Cardiac muscle cell (in vitro differentiated cells and primary cell): ENCODE data around the gene CTNNA3. TPM values are rescaled to one million over a fixed set of nuclear protein-coding genes. Genes with fewer than 3 reads are reported as not detected.
A peak's percentile ranks its signal among the peaks of the same experiment; 100 is the strongest.

Experiments
- DNase-seq, 2 donors: peaks; one replicate each; pipeline versions ENCODE4 v3.0.0 to v3.0.0-alpha.2; 2010 to 2017; ENCODE audit warnings: low read depth in 1 of 2, low spot score in 1 of 2
- H3K27ac ChIP-seq: fragments of 200-600 bp; sonication (generic); 2 replicates; pipeline ENCODE4 v1.5.1; 2016
- H3K27me3 ChIP-seq: fragments of 200-600 bp; sonication (generic); 2 replicates; pipeline ENCODE4 v1.6.0; 2016; ENCODE audit warnings: control low read depth
- H3K36me3 ChIP-seq: fragments of 200-600 bp; sonication (generic); 2 replicates; pipeline ENCODE4 v1.5.1; 2016; ENCODE audit warnings: control low read depth
- H3K4me1 ChIP-seq: fragments of 200-600 bp; sonication (generic); 2 replicates; pipeline ENCODE4 v1.8.1; 2017; ENCODE audit warnings: low read depth, mild to moderate bottlenecking, mixed run types
- H3K4me3 ChIP-seq: fragments of 200-600 bp; sonication (generic); 2 replicates; pipeline ENCODE4 v1.5.1; 2016; ENCODE audit warnings: mild to moderate bottlenecking
- H3K9me3 ChIP-seq: fragments of 200-600 bp; sonication (generic); 2 replicates; pipeline ENCODE4 v1.5.1; 2017; ENCODE audit warnings: low read depth, mild to moderate bottlenecking, control low read depth
- polyA plus RNA-seq: library from polyadenylated mRNA; unstranded; fragments of >200 nt; fragmentation: Nextera tagmentation; extraction: Ambion mirVana; gene quantifications from 2 replicates; pipeline ENCODE4 v1.2.1, GENCODE V29; 2016
- total RNA-seq: library from RNA; depleted of rRNA; stranded (reverse); fragments of >200 nt; gene quantifications from 2 replicates; pipeline ENCODE4 v1.2.3, GENCODE V29; 2016
- TF ChIP-seq, protein P1 (sequence below): IDR thresholded peaks from 2 replicates; pipeline ENCODE4 v1.5.1; 2012; ENCODE audit warnings: low read depth, mild to moderate bottlenecking, low read length

Gene CTNNA3
- total and polyA plus RNA-seq, 2 experiments from 2014 or later = 55.8 to 71.7 TPM

- no peak overlapping the region for H3K27ac ChIP-seq
- H3K4me1 ChIP-seq = no peaks in the 10 kb centered on the region
- no peaks in the 10 kb centered on the region for H3K36me3 ChIP-seq
- no peak for DNase-seq
- no peak overlapping the region for H3K4me3 ChIP-seq
- TF ChIP-seq, protein P1, sequence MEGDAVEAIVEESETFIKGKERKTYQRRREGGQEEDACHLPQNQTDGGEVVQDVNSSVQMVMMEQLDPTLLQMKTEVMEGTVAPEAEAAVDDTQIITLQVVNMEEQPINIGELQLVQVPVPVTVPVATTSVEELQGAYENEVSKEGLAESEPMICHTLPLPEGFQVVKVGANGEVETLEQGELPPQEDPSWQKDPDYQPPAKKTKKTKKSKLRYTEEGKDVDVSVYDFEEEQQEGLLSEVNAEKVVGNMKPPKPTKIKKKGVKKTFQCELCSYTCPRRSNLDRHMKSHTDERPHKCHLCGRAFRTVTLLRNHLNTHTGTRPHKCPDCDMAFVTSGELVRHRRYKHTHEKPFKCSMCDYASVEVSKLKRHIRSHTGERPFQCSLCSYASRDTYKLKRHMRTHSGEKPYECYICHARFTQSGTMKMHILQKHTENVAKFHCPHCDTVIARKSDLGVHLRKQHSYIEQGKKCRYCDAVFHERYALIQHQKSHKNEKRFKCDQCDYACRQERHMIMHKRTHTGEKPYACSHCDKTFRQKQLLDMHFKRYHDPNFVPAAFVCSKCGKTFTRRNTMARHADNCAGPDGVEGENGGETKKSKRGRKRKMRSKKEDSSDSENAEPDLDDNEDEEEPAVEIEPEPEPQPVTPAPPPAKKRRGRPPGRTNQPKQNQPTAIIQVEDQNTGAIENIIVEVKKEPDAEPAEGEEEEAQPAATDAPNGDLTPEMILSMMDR = no peak
- no peaks in the 10 kb centered on the region for H3K9me3 ChIP-seq
- no peaks in the 10 kb centered on the region for H3K27me3 ChIP-seq
Measured at GRCh38 chr10:67553254-67553653, 142.7 kb downstream of the CTNNA3 start.

DNA sequence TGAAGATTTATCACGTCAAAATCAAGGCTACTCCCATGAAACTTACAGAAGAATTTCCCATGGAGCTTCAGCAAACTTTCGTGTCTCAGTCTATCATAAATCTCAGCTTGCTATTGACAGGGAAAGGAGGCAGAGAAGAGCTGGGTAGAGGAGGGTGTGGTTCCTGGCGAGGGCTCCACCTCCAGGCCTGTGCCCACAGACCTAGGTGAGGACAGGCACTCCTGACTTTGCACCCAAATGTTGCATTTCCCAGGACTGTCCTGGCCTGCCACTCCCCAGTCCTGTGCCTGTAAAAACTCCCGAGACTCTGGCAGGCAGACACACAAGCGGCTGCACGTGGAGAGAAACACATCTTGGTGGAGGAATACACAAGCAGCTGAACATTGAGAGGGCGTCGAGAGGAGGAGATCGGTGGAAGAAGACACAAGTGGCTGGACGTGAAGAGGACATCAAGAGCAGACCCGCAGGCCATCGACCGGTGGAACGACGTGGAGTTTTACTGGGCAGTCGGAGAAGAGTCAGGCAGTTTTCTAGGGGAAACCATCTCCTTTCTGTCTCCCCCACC is 145.1 kb downstream of the CTNNA3 start:
- Histone ChIP-seq H3K36me3 (no peaks in the 10 kb centered on the region), H3K4me3 (no peak overlapping the region), H3K4me1 (no peaks in the 10 kb centered on the region), H3K9me3 (no peaks in the 10 kb centered on the region), H3K27ac (peak overlapping the region; percentile 36), H3K27me3 (no peaks in the 10 kb centered on the region)
- DNase-seq = no peak
- TF ChIP-seq, protein P1 = no peak

DNA sequence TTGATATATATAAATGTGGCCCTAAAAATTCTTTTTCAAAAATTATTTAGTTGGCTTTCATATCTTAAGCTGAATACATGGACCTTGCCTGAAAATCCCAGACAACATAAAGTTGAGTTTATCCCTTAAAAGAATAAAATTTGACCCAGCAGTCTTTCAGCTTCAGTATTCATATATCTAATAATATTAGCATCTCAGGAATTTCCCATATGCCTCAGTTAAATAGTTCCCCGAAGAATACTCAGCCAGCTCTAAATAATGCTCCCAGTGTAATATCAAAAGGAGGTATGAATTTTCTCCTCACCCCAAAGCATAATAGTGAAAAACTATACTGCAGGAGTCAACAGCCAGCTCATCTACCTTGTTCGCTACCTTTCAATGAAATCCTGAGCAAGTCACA is 145.9 kb downstream of the CTNNA3 start:
- no peak for DNase-seq
- Histone ChIP-seq H3K4me3 (no peak overlapping the region), H3K4me1 (no peaks in the 10 kb centered on the region), H3K36me3 (no peaks in the 10 kb centered on the region), H3K9me3 (no peaks in the 10 kb centered on the region), H3K27me3 (no peaks in the 10 kb centered on the region), H3K27ac (no peak overlapping the region)
- TF ChIP-seq, protein P1 = no peak

DNA sequence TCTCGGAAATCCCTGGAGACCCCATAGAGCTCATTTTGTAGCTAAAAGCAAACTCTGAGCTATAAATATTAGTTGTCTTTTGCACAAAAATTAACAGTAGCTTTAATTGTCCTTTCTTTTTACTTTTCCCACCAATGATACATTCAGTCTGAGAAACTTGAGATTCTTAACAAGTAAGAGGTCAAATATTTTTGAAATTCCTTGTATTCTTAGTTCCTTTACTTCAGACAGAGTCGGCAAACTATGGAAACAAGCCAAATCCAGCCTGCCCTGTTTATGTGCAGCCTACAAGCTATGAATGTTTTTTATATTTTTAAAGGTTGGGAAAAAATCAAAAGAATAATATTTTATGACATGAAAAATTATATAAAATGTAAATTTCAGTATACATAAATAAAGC is 146.6 kb downstream of the CTNNA3 start:
- Histone ChIP-seq H3K4me1 (no peaks in the 10 kb centered on the region), H3K9me3 (no peaks in the 10 kb centered on the region), H3K36me3 (no peaks in the 10 kb centered on the region), H3K4me3 (no peak overlapping the region), H3K27ac (no peak overlapping the region), H3K27me3 (no peaks in the 10 kb centered on the region)
- TF ChIP-seq, protein P1 = no peak
- peak in 1 of 2 donors; percentile 37 for DNase-seq

DNA sequence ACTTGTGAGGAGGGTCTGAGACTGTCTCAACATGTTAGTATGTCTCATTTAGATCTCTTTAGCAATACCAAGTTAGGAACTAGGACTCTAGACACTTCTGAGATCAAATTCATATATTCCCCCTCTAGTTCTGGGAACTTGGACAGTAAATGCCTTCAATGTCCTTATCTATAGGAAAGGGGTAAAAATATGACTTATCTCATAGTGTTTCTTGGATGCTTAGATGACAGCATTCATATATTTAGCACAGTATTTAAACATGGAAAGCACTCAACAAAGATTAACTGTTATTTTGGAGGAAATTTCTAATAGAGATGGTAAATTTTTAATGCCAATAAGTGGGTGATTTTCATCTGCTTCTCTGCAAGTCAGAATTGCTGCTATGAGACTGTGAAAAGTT is 154.6 kb downstream of the CTNNA3 start:
- no peak for DNase-seq
- no peaks in the 10 kb centered on the region for H3K9me3 ChIP-seq
- H3K4me3 ChIP-seq = no peak overlapping the region
- no peak overlapping the region for H3K27ac ChIP-seq
- H3K27me3 ChIP-seq = no peaks in the 10 kb centered on the region
- TF ChIP-seq, protein P1 = no peak
- H3K36me3 ChIP-seq = peaks cover 3% of the 10 kb centered on the region
- H3K4me1 ChIP-seq = no peaks in the 10 kb centered on the region
